PC-9 (cell line): ENCODE results near the gene CCL21. TPM values are rescaled to one million over a fixed set of nuclear protein-coding genes. Genes with fewer than 3 reads are reported as not detected.

Experiments
- BruUV-seq: library from RNA; stranded (reverse); fragments of 400-500 nt; replicated peaks from 2 replicates; lab custom pipeline; 2021; lab: Mats Ljungman, UMichigan
- CTCF ChIA-PET: fragments of 300-600 bp; sonication (Branson Sonifier 250); formaldehyde crosslinking; loops from one replicate; lab custom pipeline; 2022; ENCODE audit warnings: antibody characterized with exemption; lab: Charles Lee
- POLR2A ChIA-PET: fragments of 300-600 bp; sonication (Branson Sonifier 250); formaldehyde crosslinking; loops from one replicate; lab custom pipeline; 2022; ENCODE audit warnings: antibody characterized with exemption; ENCODE audit not compliant: unreplicated experiment; lab: Charles Lee
- DNase-seq, 2 experiments: peaks; one replicate each; pipeline versions ENCODE4 v3.0.0 to v3.0.0-alpha.2; 2015 to 2022; ENCODE audit warnings: mixed read lengths in 1 of 2
- H2AFZ ChIP-seq: fragments of 200-600 bp; sonication (generic); 2 replicates; pipeline ENCODE4 v1.8.1; 2017; ENCODE audit warnings: antibody characterized with exemption
- H3F3A ChIP-seq: fragments of 200-600 bp; sonication (generic); 2 replicates; pipeline ENCODE4 v1.8.1; 2017; ENCODE audit warnings: antibody characterized with exemption, mild to moderate bottlenecking, low read depth; ENCODE audit not compliant: insufficient read depth
- H3K27ac ChIP-seq: fragments of 200-600 bp; sonication (generic); 2 replicates; pipeline ENCODE4 v1.6.1; 2016; ENCODE audit warnings: mixed run types
- H3K27me3 ChIP-seq: fragments of 200-600 bp; sonication (generic); 2 replicates; pipeline ENCODE4 v1.6.1; 2016; ENCODE audit warnings: low read depth, mixed run types; ENCODE audit not compliant: insufficient read depth
- H3K36me3 ChIP-seq: fragments of 200-600 bp; sonication (generic); 2 replicates; pipeline ENCODE4 v1.6.1; 2016; ENCODE audit warnings: low read depth, mixed run types
- H3K4me1 ChIP-seq: fragments of 200-600 bp; sonication (generic); replicated peaks from 2 replicates; pipeline ENCODE4 v1.6.1; 2016; ENCODE audit warnings: mixed run types; ENCODE audit not compliant: insufficient read depth
- H3K4me2 ChIP-seq: fragments of 200-600 bp; sonication (generic); 2 replicates; pipeline ENCODE4 v1.6.1; 2017; ENCODE audit warnings: mixed run types
- H3K4me3 ChIP-seq: fragments of 200-600 bp; sonication (generic); 2 replicates; pipeline ENCODE4 v1.6.1; 2016; ENCODE audit warnings: mixed run types
- H3K79me2 ChIP-seq: fragments of 200-600 bp; sonication (generic); 2 replicates; pipeline ENCODE4 v1.6.1; 2017; ENCODE audit warnings: low read depth, mixed run types
- H3K9me2 ChIP-seq: fragments of 200-600 bp; sonication (generic); 2 replicates; pipeline ENCODE4 v1.8.1; 2017; ENCODE audit warnings: mild to moderate bottlenecking; ENCODE audit not compliant: insufficient read depth
- H3K9me3 ChIP-seq: fragments of 200-600 bp; sonication (generic); 2 replicates; pipeline ENCODE4 v1.8.1; 2016; ENCODE audit warnings: low read depth; ENCODE audit not compliant: insufficient read depth
- H4K20me1 ChIP-seq: fragments of 200-600 bp; sonication (generic); 2 replicates; pipeline ENCODE4 v1.8.1; 2017; ENCODE audit not compliant: insufficient read depth
- CTCF ChIP-seq: fragments of 200-600 bp; sonication (generic); conservative IDR thresholded peaks from 2 replicates; pipeline ENCODE4 v1.6.1; 2017; ENCODE audit warnings: mixed run types, antibody characterized with exemption, mild to moderate bottlenecking, moderate library complexity
- EZH2 ChIP-seq: fragments of 200-600 bp; sonication (generic); IDR thresholded peaks from 2 replicates; pipeline ENCODE4 v1.8.0; 2017; ENCODE audit warnings: antibody characterized with exemption, low read depth
- intact Hi-C: fragments of 100-400 bp; cut with micrococcal nuclease; formaldehyde crosslinking; loops from one replicate; pipeline ENCODE4 v1.10.0; 2022; ENCODE audit not compliant: unreplicated experiment
- total RNA-seq: library from RNA; stranded (reverse); gene quantifications from 2 replicates; pipeline ENCODE4 v1.2.3, GENCODE V29; 2021

Gene CCL21
- total RNA-seq, 1 experiment from 2014 or later, result not detected

GRCh38 chr9:34690983-34691935 lies 18.7 kb downstream of the CCL21 start, which contains the start of gene CCL19:
TSS of gene CCL19 (minus strand) at chr9:34691276. CDS start at chr9:34691139, 137 bp downstream.
- Histone ChIP-seq H3K4me3 (no peak within 1 kb of the TSS), H4K20me1 (no peaks in the 10 kb centered on the region), H3K36me3 (no peaks in the 10 kb centered on the region), H3K27me3 (no peaks in the 10 kb centered on the region), H3K27ac (no peak within 1 kb of the TSS), H3K4me1 (no peaks in the 10 kb centered on the region), H3K9me2 (no peaks in the 10 kb centered on the region), H3K79me2 (no peaks in the 10 kb centered on the region), H3K4me2 (no peak within 1 kb of the TSS), H3K9me3 (no peaks in the 10 kb centered on the region), H2AFZ (no peak within 1 kb of the TSS), H3F3A (no peaks in the 10 kb centered on the region)
- ChIA-PET CTCF (no interaction called here), POLR2A (no interaction called here)
- DNase-seq, result no peak
- BruUV-seq, result no TSS peak
- TF ChIP-seq CTCF (no peak), EZH2 (no peak)
- intact Hi-C loops, result no loop called here

- Histone ChIP-seq H3F3A (no peaks in the 10 kb centered on the region), H3K27ac (no peak overlapping the region), H3K79me2 (no peaks in the 10 kb centered on the region), H4K20me1 (no peaks in the 10 kb centered on the region), H3K9me2 (no peaks in the 10 kb centered on the region), H3K36me3 (no peaks in the 10 kb centered on the region), H3K4me3 (no peak overlapping the region), H3K4me2 (no peak overlapping the region), H3K4me1 (no peaks in the 10 kb centered on the region), H3K9me3 (no peaks in the 10 kb centered on the region), H2AFZ (no peak overlapping the region), H3K27me3 (no peaks in the 10 kb centered on the region)
- POLR2A ChIA-PET, result interaction anchor here (0.6 kb wide), 1 partner anchor 24 kb away, joined by 4 read pairs; no protein-coding TSS in a partner anchor
- BruUV-seq, result no TSS peak
- TF ChIP-seq EZH2 (no peak), CTCF (no peak)
- intact Hi-C loops, result no loop called here
- no peak for DNase-seq
- CTCF ChIA-PET, result no interaction called here
Observed at GRCh38 chr9:34689512-34689911, 20.4 kb downstream of the CCL21 start.

GRCh38 chr9:34689116-34689470 lies 20.8 kb downstream of the CCL21 start:
- H3K27me3 ChIP-seq, result no peaks in the 10 kb centered on the region
- H3K4me1 ChIP-seq, result no peaks in the 10 kb centered on the region
- H3F3A ChIP-seq, result no peaks in the 10 kb centered on the region
- no peaks in the 10 kb centered on the region for H3K9me3 ChIP-seq
- no peak for DNase-seq
- H2AFZ ChIP-seq, result no peak overlapping the region
- BruUV-seq, result no TSS peak
- no peaks in the 10 kb centered on the region for H3K9me2 ChIP-seq
- no peak for TF ChIP-seq EZH2
- no peak for TF ChIP-seq CTCF
- no peak overlapping the region for H3K4me2 ChIP-seq
- intact Hi-C loops, result no loop called here
- H3K27ac ChIP-seq, result no peak overlapping the region
- H4K20me1 ChIP-seq, result no peaks in the 10 kb centered on the region
- ChIA-PET CTCF (no interaction called here), POLR2A (no interaction called here)
- H3K79me2 ChIP-seq, result no peaks in the 10 kb centered on the region
- no peak overlapping the region for H3K4me3 ChIP-seq
- no peaks in the 10 kb centered on the region for H3K36me3 ChIP-seq
